ENCODE measurements around the gene GULP1. TPM values are rescaled to one million over a fixed set of nuclear protein-coding genes. Genes with fewer than 3 reads are reported as not detected.

Gene GULP1
- polyA plus RNA-seq, 1 donor (not counting 4 experiments of a cell fraction or from before 2014, with no cell fraction given) = 11.7 TPM

- FAIRE-seq (no peak), DNase-seq (ENCODE audit: low read depth, low spot score) (no peak)
- TF ChIP-seq, protein P1, sequence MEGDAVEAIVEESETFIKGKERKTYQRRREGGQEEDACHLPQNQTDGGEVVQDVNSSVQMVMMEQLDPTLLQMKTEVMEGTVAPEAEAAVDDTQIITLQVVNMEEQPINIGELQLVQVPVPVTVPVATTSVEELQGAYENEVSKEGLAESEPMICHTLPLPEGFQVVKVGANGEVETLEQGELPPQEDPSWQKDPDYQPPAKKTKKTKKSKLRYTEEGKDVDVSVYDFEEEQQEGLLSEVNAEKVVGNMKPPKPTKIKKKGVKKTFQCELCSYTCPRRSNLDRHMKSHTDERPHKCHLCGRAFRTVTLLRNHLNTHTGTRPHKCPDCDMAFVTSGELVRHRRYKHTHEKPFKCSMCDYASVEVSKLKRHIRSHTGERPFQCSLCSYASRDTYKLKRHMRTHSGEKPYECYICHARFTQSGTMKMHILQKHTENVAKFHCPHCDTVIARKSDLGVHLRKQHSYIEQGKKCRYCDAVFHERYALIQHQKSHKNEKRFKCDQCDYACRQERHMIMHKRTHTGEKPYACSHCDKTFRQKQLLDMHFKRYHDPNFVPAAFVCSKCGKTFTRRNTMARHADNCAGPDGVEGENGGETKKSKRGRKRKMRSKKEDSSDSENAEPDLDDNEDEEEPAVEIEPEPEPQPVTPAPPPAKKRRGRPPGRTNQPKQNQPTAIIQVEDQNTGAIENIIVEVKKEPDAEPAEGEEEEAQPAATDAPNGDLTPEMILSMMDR (optimal IDR thresholded peaks at IDR 0.05 in 1 of 3, IDR thresholded peaks at IDR 0.05 in 1 of 3, conservative IDR thresholded peaks at IDR 0.05 in 1 of 3; ENCODE audit: extremely low read depth in 1 of 3, insufficient read depth in 2 of 3, low read length in 3 of 3) = no peak
- TF ChIP-seq EZH2 (IDR thresholded peaks at IDR 0.05; ENCODE audit: low read length) = no peak
- dilution Hi-C loops (cut with MboI; ENCODE audit: extremely low pct_ligation_motif_present, low sequenced_read_pairs) = no loop called here
- Histone ChIP-seq H4K20me1 (ENCODE audit: control insufficient read depth, extremely low read depth, insufficient read depth, low read length) (no peaks in the 10 kb centered on the region), H3K9me1 (ENCODE audit: control insufficient read depth, extremely low read depth, insufficient read depth, low read length) (no peaks in the 10 kb centered on the region), H3K27me3 (ENCODE audit: control insufficient read depth, extremely low read depth, insufficient read depth, low read length) (no peaks in the 10 kb centered on the region), H3K4me3 (ENCODE audit: control insufficient read depth in 2 of 3, extremely low read depth in 1 of 3, insufficient read depth in 2 of 3, low read depth in 1 of 3, low read length in 3 of 3) (no peak overlapping the region), H3K79me2 (ENCODE audit: control insufficient read depth, insufficient read depth, low read length) (no peaks in the 10 kb centered on the region), H3K9me3 (ENCODE audit: control insufficient read depth, low read depth, low read length) (no peaks in the 10 kb centered on the region), H2AFZ (ENCODE audit: control insufficient read depth, low read length) (no peak overlapping the region), H3K36me3 (ENCODE audit: control insufficient read depth in 2 of 2, extremely low read depth in 1 of 2, insufficient read depth in 2 of 2, low read length in 2 of 2) (no peaks in the 10 kb centered on the region), H3K4me2 (ENCODE audit: control insufficient read depth, extremely low read depth, insufficient read depth, low read depth, low read length) (no peak overlapping the region), H3K9ac (ENCODE audit: control insufficient read depth, extremely low read depth, insufficient read depth, low read length) (no peak overlapping the region), H3K4me1 (ENCODE audit: control insufficient read depth, extremely low read depth, insufficient read depth, low read length) (no peaks in the 10 kb centered on the region), H3K27ac (ENCODE audit: control insufficient read depth, insufficient read depth, low read length) (no peak overlapping the region)
Measured at GRCh38 chr2:188619146-188619545, 327.5 kb downstream of the GULP1 start.

- H4K20me1 ChIP-seq (ENCODE audit: control insufficient read depth, extremely low read depth, insufficient read depth, low read length) = no peaks in the 10 kb centered on the region
- DNase-seq (ENCODE audit: low read depth, low spot score) (no peak), FAIRE-seq (no peak)
- H2AFZ ChIP-seq (ENCODE audit: control insufficient read depth, low read length) = no peak overlapping the region
- no peaks in the 10 kb centered on the region for H3K27me3 ChIP-seq (ENCODE audit: control insufficient read depth, extremely low read depth, insufficient read depth, low read length)
- H3K4me2 ChIP-seq (ENCODE audit: control insufficient read depth, extremely low read depth, insufficient read depth, low read depth, low read length) = no peak overlapping the region
- TF ChIP-seq, protein P1 (optimal IDR thresholded peaks at IDR 0.05 in 1 of 3, IDR thresholded peaks at IDR 0.05 in 1 of 3, conservative IDR thresholded peaks at IDR 0.05 in 1 of 3; ENCODE audit: extremely low read depth in 1 of 3, insufficient read depth in 2 of 3, low read length in 3 of 3) = no peak
- no peak for TF ChIP-seq EZH2 (IDR thresholded peaks at IDR 0.05; ENCODE audit: low read length)
- no peak overlapping the region for H3K4me3 ChIP-seq (ENCODE audit: control insufficient read depth in 2 of 3, extremely low read depth in 1 of 3, insufficient read depth in 2 of 3, low read depth in 1 of 3, low read length in 3 of 3)
- H3K79me2 ChIP-seq (ENCODE audit: control insufficient read depth, insufficient read depth, low read length) = no peaks in the 10 kb centered on the region
- dilution Hi-C loops (cut with MboI; ENCODE audit: extremely low pct_ligation_motif_present, low sequenced_read_pairs) = no loop called here
- H3K27ac ChIP-seq (ENCODE audit: control insufficient read depth, insufficient read depth, low read length) = no peak overlapping the region
- no peak overlapping the region for H3K9ac ChIP-seq (ENCODE audit: control insufficient read depth, extremely low read depth, insufficient read depth, low read length)
- no peaks in the 10 kb centered on the region for H3K4me1 ChIP-seq (ENCODE audit: control insufficient read depth, extremely low read depth, insufficient read depth, low read length)
- H3K36me3 ChIP-seq (ENCODE audit: control insufficient read depth in 2 of 2, extremely low read depth in 1 of 2, insufficient read depth in 2 of 2, low read length in 2 of 2) = no peaks in the 10 kb centered on the region
- no peaks in the 10 kb centered on the region for H3K9me1 ChIP-seq (ENCODE audit: control insufficient read depth, extremely low read depth, insufficient read depth, low read length)
- H3K9me3 ChIP-seq (ENCODE audit: control insufficient read depth, low read depth, low read length) = no peaks in the 10 kb centered on the region
Measured at GRCh38 chr2:188620916-188621315, 329.2 kb downstream of the GULP1 start.
